Measurements from ENCODE around the gene CCT7.

The CCT7 gene

GRCh38 chr2:73212448-73213176, 21.5 kb upstream of the CCT7 start:
- no peak overlapping the region for H3K4me3 ChIP-seq (replicated peaks; ENCODE audit: low read depth, low read length)
- DNase-seq (ENCODE audit: extremely low read depth, low read depth), result peak; percentile 42
- peak; percentile 99 for TF ChIP-seq CTCF (IDR thresholded peaks at IDR 0.05; ENCODE audit: low read depth, low read length, missing control alignments)

- peak; percentile 50 for DNase-seq (ENCODE audit: extremely low read depth, low read depth)
- no peak for TF ChIP-seq CTCF (IDR thresholded peaks at IDR 0.05; ENCODE audit: low read depth, low read length, missing control alignments)
Measured at GRCh38 chr2:73214120-73215035, 19.7 kb upstream of the CCT7 start, which contains the start of gene SMYD5. SMYD5 (plus strand) TSS chr2:73214245; CDS start chr2:73214267, 22 bp downstream.

GRCh38 chr2:73215254-73215653, 18.9 kb upstream of the CCT7 start:
- TF ChIP-seq CTCF (IDR thresholded peaks at IDR 0.05; ENCODE audit: low read depth, low read length, missing control alignments), result no peak
- no peak for DNase-seq (ENCODE audit: extremely low read depth, low read depth)
- peak overlapping the region; percentile 82 for H3K4me3 ChIP-seq (replicated peaks; ENCODE audit: low read depth, low read length)

More at GRCh38 chr2:73214120-73215035, 19.7 kb upstream of the CCT7 start, which contains the start of gene SMYD5:
- H3K4me3 ChIP-seq (replicated peaks; ENCODE audit: low read depth, low read length), result peak within 1 kb of the TSS; percentile 82

- no peak overlapping the region for H3K4me3 ChIP-seq (replicated peaks; ENCODE audit: low read depth, low read length)
- no peak for DNase-seq (ENCODE audit: extremely low read depth, low read depth)
- no peak for TF ChIP-seq CTCF (IDR thresholded peaks at IDR 0.05; ENCODE audit: low read depth, low read length, missing control alignments)
Measured at GRCh38 chr2:73217160-73217559, 16.9 kb upstream of the CCT7 start.

- no peak overlapping the region for H3K4me3 ChIP-seq (replicated peaks; ENCODE audit: low read depth, low read length)
- no peak for DNase-seq (ENCODE audit: extremely low read depth, low read depth)
Measured at GRCh38 chr2:73217826-73218225, 16.3 kb upstream of the CCT7 start.

GRCh38 chr2:73218298-73218697, 15.8 kb upstream of the CCT7 start:
- H3K4me3 ChIP-seq (replicated peaks; ENCODE audit: low read depth, low read length), result no peak overlapping the region
- TF ChIP-seq CTCF (IDR thresholded peaks at IDR 0.05; ENCODE audit: low read depth, low read length, missing control alignments), result no peak
- no peak for DNase-seq (ENCODE audit: extremely low read depth, low read depth)

More at GRCh38 chr2:73217826-73218225, 16.3 kb upstream of the CCT7 start:
- TF ChIP-seq CTCF (IDR thresholded peaks at IDR 0.05; ENCODE audit: low read depth, low read length, missing control alignments), result no peak

Data from HFF-Myc (cell line).